Esophagus squamous epithelium (tissue), 4 donors: ENCODE results near the gene OSCP1.

Source experiments
- CTCF ChIP-seq, 6 experiments: fragments of 450-650 bp in 4 of 6; fragments of 200-600 bp in 2 of 6; sonication (generic) in 2 of 6; IDR thresholded peaks; one replicate each; pipeline ENCODE4 v1.5.1; 2016 to 2019; ENCODE audit warnings: antibody characterized with exemption in 6 of 6, mild to moderate bottlenecking in 4 of 6, moderate library complexity in 4 of 6
- POLR2A ChIP-seq, 4 donors: fragments of 450-650 bp; IDR thresholded peaks; one replicate each; pipeline ENCODE4 v1.6.1; 2017; ENCODE audit warnings: antibody characterized with exemption in 4 of 4, mild to moderate bottlenecking in 4 of 4, moderate library complexity in 3 of 4

- TF ChIP-seq POLR2A (IDR thresholded peaks at IDR 0.05) (no peak), CTCF (IDR thresholded peaks at IDR 0.05) (no peak)
These were observed 31.1 kb downstream of the OSCP1 start for GRCh38 chr1:36419140-36419539.
